Measurements from ENCODE around the gene MPHOSPH9. TPM values are rescaled to one million over a fixed set of nuclear protein-coding genes. Genes with fewer than 3 reads are reported as not detected.

The MPHOSPH9 gene
- total and polyA plus RNA-seq, 2 of the 13 experiments (the other 11 are each of a cell fraction or from before 2014, with no cell fraction given): 20.3 to 63.4 TPM

DNA sequence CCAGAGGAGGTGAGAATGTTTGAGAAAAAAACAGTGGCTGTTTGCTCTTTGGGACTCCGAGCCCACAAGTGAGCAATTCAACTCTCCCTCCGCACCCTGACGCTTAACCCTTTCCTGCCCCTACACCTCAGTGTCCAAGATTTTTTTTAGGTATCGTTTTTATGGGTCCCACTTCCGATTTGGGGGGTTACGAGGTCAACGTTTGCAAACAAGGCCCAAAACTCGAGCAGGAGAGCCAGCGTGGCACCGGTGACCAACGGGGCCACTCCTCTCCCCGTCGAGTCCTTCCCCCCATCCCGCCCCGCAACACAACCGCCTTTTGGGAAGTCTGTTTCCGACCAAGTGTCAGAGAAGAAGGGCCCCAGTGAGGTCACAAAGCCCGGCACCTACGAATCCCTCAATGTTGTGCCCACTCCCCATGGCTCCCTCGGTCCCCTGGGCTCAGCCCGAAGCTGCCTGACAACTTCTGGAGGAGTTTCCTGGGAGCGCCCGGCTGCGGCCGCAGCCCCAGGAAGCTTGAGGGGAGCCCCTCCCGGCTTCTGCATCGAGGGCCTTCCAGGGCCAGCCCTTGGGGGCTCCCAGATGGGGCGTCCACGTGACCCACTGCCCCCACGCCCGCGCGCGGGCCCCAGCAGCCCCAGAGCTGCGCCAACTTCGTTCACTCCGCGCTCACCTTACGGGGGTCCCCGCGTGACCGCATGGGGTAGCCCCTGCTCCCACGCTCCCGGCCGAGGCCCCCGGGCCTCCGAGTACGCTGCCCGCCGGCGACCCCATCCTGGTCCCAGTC lies 37.5 kb upstream of the MPHOSPH9 start (continued):
- TF ChIP-seq PRPF4 (IDR thresholded peaks at IDR 0.05; ENCODE audit: low read depth, low read length, poor library complexity, severe bottlenecking): no peak
- TF ChIP-seq, protein P1, sequence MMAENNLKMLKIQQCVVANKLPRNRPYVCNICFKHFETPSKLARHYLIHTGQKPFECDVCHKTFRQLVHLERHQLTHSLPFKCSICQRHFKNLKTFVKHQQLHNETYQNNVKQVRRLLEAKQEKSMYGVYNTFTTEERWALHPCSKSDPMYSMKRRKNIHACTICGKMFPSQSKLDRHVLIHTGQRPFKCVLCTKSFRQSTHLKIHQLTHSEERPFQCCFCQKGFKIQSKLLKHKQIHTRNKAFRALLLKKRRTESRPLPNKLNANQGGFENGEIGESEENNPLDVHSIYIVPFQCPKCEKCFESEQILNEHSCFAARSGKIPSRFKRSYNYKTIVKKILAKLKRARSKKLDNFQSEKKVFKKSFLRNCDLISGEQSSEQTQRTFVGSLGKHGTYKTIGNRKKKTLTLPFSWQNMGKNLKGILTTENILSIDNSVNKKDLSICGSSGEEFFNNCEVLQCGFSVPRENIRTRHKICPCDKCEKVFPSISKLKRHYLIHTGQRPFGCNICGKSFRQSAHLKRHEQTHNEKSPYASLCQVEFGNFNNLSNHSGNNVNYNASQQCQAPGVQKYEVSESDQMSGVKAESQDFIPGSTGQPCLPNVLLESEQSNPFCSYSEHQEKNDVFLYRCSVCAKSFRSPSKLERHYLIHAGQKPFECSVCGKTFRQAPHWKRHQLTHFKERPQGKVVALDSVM (CRISPR knock-in tag; IDR thresholded peaks at IDR 0.05): no peak
- no peak for TF ChIP-seq ERF (CRISPR knock-in tag; IDR thresholded peaks at IDR 0.05)
- TF ChIP-seq MXI1 (IDR thresholded peaks at IDR 0.05; ENCODE audit: borderline replicate concordance, low read depth, low read length): no peak; the same call in 2 of the 3 replicates
- TF ChIP-seq MIER2 (CRISPR knock-in tag; IDR thresholded peaks at IDR 0.05): 0 out of 2 replicates have a peak, but pooled peaks have one; percentile 28
- peak; percentile 40; the same call in 1 of the 2 replicates for TF ChIP-seq NR2F2 (IDR thresholded peaks at IDR 0.05; ENCODE audit: borderline replicate concordance, low read depth)
- TF ChIP-seq, protein P2, sequence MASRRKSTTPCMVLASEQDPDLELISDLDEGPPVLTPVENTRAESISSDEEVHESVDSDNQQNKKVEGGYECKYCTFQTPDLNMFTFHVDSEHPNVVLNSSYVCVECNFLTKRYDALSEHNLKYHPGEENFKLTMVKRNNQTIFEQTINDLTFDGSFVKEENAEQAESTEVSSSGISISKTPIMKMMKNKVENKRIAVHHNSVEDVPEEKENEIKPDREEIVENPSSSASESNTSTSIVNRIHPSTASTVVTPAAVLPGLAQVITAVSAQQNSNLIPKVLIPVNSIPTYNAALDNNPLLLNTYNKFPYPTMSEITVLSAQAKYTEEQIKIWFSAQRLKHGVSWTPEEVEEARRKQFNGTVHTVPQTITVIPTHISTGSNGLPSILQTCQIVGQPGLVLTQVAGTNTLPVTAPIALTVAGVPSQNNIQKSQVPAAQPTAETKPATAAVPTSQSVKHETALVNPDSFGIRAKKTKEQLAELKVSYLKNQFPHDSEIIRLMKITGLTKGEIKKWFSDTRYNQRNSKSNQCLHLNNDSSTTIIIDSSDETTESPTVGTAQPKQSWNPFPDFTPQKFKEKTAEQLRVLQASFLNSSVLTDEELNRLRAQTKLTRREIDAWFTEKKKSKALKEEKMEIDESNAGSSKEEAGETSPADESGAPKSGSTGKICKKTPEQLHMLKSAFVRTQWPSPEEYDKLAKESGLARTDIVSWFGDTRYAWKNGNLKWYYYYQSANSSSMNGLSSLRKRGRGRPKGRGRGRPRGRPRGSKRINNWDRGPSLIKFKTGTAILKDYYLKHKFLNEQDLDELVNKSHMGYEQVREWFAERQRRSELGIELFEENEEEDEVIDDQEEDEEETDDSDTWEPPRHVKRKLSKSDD (CRISPR knock-in tag; IDR thresholded peaks at IDR 0.05; ENCODE audit: low read depth): no peak
- peak; percentile 67; the same call in 1 of the 2 replicates for TF ChIP-seq HDAC2 (CRISPR knock-in tag; IDR thresholded peaks at IDR 0.05)
- 0 out of 2 replicates have a peak, but pooled peaks have one; percentile 27 for TF ChIP-seq KDM6A (CRISPR knock-in tag; IDR thresholded peaks at IDR 0.05; ENCODE audit: low read depth)
- peak; percentile 57; the same call in 1 of the 2 replicates for TF ChIP-seq NR2F6 (IDR thresholded peaks at IDR 0.05)
- 0 out of 2 replicates have a peak, but pooled peaks have one; percentile 51 for TF ChIP-seq NR2F6 (CRISPR knock-in tag; IDR thresholded peaks at IDR 0.05)
- peak; percentile 93 for TF ChIP-seq ZBTB7B (CRISPR knock-in tag; IDR thresholded peaks at IDR 0.05)
- TF ChIP-seq ZNF607 (CRISPR knock-in tag; IDR thresholded peaks at IDR 0.05; ENCODE audit: borderline replicate concordance): no peak
- no peak for TF ChIP-seq ZNF180 (CRISPR knock-in tag; IDR thresholded peaks at IDR 0.05; ENCODE audit: borderline replicate concordance, low read depth)
- TF ChIP-seq ZNF30 (CRISPR knock-in tag; IDR thresholded peaks at IDR 0.05): no peak
- no peak for TF ChIP-seq ZNF629 (CRISPR knock-in tag; conservative IDR thresholded peaks at IDR 0.05)
- TF ChIP-seq, protein P3, sequence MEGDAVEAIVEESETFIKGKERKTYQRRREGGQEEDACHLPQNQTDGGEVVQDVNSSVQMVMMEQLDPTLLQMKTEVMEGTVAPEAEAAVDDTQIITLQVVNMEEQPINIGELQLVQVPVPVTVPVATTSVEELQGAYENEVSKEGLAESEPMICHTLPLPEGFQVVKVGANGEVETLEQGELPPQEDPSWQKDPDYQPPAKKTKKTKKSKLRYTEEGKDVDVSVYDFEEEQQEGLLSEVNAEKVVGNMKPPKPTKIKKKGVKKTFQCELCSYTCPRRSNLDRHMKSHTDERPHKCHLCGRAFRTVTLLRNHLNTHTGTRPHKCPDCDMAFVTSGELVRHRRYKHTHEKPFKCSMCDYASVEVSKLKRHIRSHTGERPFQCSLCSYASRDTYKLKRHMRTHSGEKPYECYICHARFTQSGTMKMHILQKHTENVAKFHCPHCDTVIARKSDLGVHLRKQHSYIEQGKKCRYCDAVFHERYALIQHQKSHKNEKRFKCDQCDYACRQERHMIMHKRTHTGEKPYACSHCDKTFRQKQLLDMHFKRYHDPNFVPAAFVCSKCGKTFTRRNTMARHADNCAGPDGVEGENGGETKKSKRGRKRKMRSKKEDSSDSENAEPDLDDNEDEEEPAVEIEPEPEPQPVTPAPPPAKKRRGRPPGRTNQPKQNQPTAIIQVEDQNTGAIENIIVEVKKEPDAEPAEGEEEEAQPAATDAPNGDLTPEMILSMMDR (CRISPR knock-in tag; IDR thresholded peaks at IDR 0.05): 0 out of 2 replicates have a peak, but pooled peaks have one; percentile 8
- no peak for TF ChIP-seq ZNF44 (CRISPR knock-in tag; IDR thresholded peaks at IDR 0.05)
- 0 out of 2 replicates have a peak, but pooled peaks have one; percentile 38 for TF ChIP-seq POLR2G (IDR thresholded peaks at IDR 0.05; ENCODE audit: low read depth, low read length)
- 0 out of 2 replicates have a peak, but pooled peaks have one; percentile 40 for TF ChIP-seq ZNF441 (CRISPR knock-in tag; IDR thresholded peaks at IDR 0.05; ENCODE audit: borderline replicate concordance)
- TF ChIP-seq AGO1 (IDR thresholded peaks at IDR 0.05; ENCODE audit: low read depth, low read length, poor library complexity, severe bottlenecking): peak; percentile 17
- TF ChIP-seq, protein P4, sequence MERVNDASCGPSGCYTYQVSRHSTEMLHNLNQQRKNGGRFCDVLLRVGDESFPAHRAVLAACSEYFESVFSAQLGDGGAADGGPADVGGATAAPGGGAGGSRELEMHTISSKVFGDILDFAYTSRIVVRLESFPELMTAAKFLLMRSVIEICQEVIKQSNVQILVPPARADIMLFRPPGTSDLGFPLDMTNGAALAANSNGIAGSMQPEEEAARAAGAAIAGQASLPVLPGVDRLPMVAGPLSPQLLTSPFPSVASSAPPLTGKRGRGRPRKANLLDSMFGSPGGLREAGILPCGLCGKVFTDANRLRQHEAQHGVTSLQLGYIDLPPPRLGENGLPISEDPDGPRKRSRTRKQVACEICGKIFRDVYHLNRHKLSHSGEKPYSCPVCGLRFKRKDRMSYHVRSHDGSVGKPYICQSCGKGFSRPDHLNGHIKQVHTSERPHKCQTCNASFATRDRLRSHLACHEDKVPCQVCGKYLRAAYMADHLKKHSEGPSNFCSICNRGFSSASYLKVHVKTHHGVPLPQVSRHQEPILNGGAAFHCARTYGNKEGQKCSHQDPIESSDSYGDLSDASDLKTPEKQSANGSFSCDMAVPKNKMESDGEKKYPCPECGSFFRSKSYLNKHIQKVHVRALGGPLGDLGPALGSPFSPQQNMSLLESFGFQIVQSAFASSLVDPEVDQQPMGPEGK (CRISPR knock-in tag; IDR thresholded peaks at IDR 0.05): peak; percentile 70
